Middle frontal gyrus (tissue), 1 donor: ENCODE measurements around the gene CENPE.
"Not testable (repeated sequence)": the region's sequence is repeated elsewhere in the genome, so short reads cannot be mapped to it uniquely, and the experiment has no call there.

Source experiments
- DNase-seq: peaks from one replicate; pipeline ENCODE4 v3.0.0-alpha.2; 2015; ENCODE audit warnings: low spot score; ENCODE audit errors: extremely low spot score

CENPE gene

GRCh38 chr4:103198111-103198765 lies at the start of gene CENPE:
CENPE (minus strand) TSS chr4:103198343; CDS start chr4:103198319, 24 bp downstream.
- peak; percentile 54 for DNase-seq

- DNase-seq = no peak
These were observed 46.1 kb upstream of the CENPE start for GRCh38 chr4:103244251-103244650.

GRCh38 chr4:103230938-103231337 lies 32.8 kb upstream of the CENPE start:
- DNase-seq = not testable (repeated sequence)

- not testable (repeated sequence) for DNase-seq
These were observed 25.4 kb upstream of the CENPE start for GRCh38 chr4:103223556-103223955.

- no peak for DNase-seq
These were observed 9.5 kb upstream of the CENPE start for GRCh38 chr4:103207673-103208072.

- peak; percentile 5 for DNase-seq
These were observed 6.0 kb upstream of the CENPE start for GRCh38 chr4:103204111-103204510.

GRCh38 chr4:103201724-103202123 lies 3.6 kb upstream of the CENPE start:
- no peak for DNase-seq

- no peak for DNase-seq
These were observed 3.1 kb upstream of the CENPE start for GRCh38 chr4:103201253-103201652.

- no peak for DNase-seq
These were observed 866 bp upstream of the CENPE start for GRCh38 chr4:103199009-103199408.

- no peak for DNase-seq
These were observed 405 bp downstream of the CENPE start for GRCh38 chr4:103197765-103198110.

- no peak for DNase-seq
These were observed 4.7 kb downstream of the CENPE start for GRCh38 chr4:103193457-103193856.

GRCh38 chr4:103171006-103171405 lies 27.1 kb downstream of the CENPE start:
- DNase-seq = no peak

GRCh38 chr4:103169750-103170149 lies 28.4 kb downstream of the CENPE start:
- not testable (repeated sequence) for DNase-seq

GRCh38 chr4:103168993-103169392 lies 29.1 kb downstream of the CENPE start:
- DNase-seq = no peak

GRCh38 chr4:103162176-103162575 lies 36.0 kb downstream of the CENPE start:
- no peak for DNase-seq

- no peak for DNase-seq
These were observed 39.4 kb downstream of the CENPE start for GRCh38 chr4:103158760-103159159.

GRCh38 chr4:103156106-103156505 lies 42.0 kb downstream of the CENPE start:
- no peak for DNase-seq

- no peak for DNase-seq
These were observed 45.8 kb downstream of the CENPE start for GRCh38 chr4:103152381-103152780.

GRCh38 chr4:103150677-103151076 lies 47.5 kb downstream of the CENPE start:
- DNase-seq = no peak

- DNase-seq = no peak
These were observed 53.2 kb downstream of the CENPE start for GRCh38 chr4:103144926-103145325.

GRCh38 chr4:103137446-103137827 lies 60.7 kb downstream of the CENPE start:
- no peak for DNase-seq

GRCh38 chr4:103136671-103137445 lies 61.3 kb downstream of the CENPE start:
- DNase-seq = no peak

- no peak for DNase-seq
These were observed 69.0 kb downstream of the CENPE start for GRCh38 chr4:103129174-103129573.
